GM21529 (cell line): Measurements from ENCODE around the gene ITGA2B.
"Not testable (repeated sequence)": the region's sequence is repeated elsewhere in the genome, so short reads cannot be mapped to it uniquely, and the experiment has no call there.

Experiments
- ATAC-seq: cut with Tn5 transposase; IDR thresholded peaks from one replicate; pipeline ENCODE4 v1.9.1; 2021; ENCODE audit not compliant: unreplicated experiment

The ITGA2B gene

DNA sequence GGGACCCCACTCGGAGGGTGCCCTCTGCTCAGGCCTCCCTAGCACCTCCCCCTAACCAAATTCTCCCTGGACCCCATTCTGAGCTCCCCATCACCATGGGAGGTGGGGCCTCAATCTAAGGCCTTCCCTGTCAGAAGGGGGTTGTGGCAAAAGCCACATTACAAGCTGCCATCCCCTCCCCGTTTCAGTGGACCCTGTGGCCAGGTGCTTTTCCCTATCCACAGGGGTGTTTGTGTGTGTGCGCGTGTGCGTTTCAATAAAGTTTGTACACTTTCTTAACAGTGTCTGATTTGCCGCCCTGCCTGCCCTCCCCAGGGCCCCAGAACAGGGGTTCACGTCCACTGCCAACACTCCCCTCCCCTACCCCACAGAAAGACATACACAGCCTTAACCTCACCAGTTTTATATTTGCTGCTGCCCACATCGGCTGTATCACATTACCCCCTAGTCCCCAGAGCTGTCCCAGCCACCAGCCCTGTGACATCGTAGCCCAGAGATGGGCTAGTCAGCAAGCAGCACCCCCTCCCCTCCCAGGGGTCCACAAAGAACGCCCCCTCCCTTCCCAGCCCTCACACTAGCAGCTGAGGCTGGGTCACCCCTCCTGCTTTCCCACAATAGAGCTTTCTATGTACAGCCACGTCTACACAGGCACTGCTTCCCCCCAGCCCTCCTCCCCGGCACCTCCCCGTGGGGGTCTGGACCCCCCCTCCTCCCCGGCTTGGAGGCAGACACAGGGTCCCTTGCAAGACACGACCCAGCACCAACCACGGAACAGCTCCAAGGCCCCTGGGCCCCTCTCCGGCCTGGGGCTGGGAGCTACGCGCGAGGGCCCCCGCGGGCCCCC lies 36.4 kb downstream of the ITGA2B start:
- ATAC-seq = no peak

DNA sequence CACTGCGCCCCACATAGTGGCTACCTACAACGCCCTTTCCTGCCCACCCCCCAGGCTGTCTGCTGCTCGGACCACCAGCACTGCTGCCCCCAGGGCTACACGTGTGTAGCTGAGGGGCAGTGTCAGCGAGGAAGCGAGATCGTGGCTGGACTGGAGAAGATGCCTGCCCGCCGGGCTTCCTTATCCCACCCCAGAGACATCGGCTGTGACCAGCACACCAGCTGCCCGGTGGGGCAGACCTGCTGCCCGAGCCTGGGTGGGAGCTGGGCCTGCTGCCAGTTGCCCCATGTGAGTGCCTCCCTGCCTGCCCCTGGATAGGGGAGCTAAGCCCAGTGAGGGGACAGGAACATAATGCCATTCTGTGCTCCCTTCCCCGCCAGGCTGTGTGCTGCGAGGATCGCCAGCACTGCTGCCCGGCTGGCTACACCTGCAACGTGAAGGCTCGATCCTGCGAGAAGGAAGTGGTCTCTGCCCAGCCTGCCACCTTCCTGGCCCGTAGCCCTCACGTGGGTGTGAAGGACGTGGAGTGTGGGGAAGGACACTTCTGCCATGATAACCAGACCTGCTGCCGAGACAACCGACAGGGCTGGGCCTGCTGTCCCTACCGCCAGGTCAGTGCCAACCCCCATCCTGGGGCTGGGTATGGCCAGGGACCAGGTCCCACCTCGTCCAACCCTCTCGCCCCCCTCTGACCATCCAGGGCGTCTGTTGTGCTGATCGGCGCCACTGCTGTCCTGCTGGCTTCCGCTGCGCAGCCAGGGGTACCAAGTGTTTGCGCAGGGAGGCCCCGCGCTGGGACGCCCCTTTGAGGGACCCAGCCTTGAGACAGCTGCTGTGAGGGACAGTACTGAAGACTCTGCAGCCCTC lies 37.3 kb downstream of the ITGA2B start:
- ATAC-seq = no peak

DNA sequence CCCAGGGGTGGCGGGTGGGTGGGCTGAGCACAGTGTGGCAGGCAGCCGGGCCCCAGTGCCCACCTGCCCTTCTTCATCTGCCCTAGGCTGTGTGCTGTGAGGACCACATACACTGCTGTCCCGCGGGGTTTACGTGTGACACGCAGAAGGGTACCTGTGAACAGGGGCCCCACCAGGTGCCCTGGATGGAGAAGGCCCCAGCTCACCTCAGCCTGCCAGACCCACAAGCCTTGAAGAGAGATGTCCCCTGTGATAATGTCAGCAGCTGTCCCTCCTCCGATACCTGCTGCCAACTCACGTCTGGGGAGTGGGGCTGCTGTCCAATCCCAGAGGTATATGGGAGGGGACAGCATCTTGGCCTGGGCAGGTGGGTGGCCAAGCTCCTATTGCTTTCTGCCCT lies 38.0 kb downstream of the ITGA2B start:
- no peak for ATAC-seq

DNA sequence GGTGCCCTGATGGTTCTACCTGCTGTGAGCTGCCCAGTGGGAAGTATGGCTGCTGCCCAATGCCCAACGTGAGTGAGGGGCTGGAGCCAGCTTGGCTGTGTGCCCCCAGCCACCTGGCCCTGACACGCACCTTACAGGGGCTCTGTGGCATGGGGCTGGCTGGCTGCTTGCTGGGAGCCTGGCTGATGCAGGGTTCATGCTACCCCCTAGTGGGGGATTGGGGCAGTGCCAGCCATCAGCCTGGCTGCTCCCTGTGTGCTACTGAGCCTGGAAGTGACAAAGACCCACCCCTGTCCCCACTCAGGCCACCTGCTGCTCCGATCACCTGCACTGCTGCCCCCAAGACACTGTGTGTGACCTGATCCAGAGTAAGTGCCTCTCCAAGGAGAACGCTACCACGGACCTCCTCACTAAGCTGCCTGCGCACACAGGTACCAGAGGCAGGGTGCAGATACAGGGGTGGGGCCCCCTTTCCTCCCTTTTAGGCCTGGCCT lies 38.7 kb downstream of the ITGA2B start:
- no peak for ATAC-seq

DNA sequence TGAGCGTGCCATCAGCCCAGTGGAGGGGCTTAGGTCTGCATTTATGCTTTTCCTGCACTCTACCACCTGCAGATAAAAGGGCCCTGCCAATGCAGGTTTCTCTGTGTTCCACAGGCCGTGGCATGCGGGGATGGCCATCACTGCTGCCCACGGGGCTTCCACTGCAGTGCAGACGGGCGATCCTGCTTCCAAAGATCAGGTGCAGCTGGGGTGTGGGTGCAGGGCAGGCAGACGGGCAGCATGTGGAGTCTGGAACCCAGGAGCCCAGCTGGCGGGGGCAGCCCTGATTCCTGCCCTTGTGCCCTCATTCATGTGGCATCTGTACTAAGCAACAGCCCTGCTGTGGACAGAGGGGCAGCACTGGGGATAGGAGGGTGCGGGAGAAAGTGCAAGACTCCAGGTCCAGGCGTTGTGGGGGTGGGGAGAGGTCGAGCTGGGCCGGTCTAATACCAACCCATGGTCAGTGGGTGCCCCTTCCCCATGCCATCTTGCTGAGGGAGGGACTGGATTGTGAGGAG lies 39.8 kb downstream of the ITGA2B start:
- ATAC-seq = no peak

DNA sequence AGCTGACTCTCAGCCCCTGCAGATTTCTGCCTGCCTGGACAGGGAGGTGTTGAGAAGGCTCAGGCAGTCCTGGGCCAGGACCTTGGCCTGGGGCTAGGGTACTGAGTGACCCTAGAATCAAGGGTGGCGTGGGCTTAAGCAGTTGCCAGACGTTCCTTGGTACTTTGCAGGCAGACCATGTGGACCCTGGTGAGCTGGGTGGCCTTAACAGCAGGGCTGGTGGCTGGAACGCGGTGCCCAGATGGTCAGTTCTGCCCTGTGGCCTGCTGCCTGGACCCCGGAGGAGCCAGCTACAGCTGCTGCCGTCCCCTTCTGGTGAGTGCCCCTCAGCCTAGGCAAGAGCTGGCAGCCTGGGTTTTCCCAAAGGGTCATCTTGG lies 40.5 kb downstream of the ITGA2B start:
- ATAC-seq = no peak

DNA sequence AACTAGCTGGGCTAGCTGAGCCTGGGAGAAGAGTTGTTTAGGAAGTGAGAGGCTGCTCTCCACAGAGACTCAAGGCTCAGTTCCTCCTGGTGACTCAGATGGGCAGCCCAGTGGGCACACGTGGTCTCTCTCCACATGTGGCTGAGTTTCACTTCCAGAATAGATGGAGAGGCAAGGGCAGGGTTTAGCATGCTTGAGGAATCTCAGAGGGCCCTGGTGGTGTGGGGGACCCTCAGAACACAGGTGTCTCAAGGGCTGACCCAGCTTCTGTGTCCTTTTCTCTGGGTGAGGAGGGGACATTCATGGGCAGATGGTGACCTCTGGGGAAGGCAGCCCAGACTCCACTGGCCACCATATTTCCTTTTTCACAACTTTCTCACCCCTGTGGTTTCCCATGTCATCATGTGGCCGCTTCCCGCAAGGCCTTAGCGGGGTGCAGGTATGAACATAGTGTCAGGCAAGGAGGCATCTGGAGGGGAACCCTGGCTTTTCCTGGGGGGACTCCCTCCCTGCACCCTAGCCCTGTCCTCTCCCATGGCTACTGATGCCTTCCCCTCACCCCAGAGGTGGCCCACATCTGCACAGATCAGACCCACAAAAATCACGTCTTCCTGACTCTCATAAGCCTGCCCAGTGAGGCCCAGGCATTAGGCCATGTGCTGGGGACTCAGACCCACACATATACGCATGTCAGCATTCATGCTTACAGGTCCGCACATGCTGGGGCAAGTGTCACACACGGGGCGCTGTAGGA lies 41.0 kb downstream of the ITGA2B start:
- ATAC-seq = peak; percentile 41

DNA sequence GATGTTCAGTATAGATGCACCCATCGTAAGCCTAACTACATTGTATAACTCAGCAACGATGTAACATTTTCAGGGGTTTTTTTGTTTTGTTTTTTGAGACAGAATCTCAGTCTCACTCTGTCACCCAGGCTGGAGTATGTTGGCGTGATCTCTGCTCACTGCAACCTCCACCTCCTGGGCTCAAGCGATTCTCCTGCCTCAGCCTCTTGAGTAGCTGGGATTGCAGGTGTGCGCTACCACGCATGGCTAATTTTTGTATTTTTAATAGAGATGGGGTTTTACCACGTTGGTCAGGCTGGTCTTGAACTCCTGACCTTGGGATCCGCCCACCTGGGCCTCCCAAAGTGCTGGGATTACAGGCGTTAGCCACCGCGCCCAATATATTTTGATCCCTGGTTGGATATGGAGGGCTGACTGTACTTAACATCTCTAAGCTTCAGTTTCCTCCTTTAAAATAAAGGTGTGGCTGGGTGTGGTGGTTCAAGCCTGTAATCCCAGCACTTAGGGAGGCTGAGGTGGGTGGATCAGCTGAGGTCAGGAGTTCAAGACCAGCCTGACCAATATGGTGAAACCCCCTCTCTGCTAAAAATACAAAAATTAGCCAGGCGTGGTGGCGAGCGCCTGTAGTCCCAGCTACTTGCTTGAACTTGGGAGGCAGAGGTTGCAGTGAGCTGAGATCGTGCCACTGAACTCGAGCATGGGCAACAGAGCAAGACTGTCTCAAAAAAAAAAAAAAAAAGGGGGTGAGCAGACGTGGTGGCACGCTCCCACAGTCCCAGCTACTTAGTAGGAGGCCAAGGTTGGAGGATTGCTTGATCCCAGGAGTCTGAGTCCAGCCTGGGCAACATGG lies 42.0 kb downstream of the ITGA2B start:
- ATAC-seq = not testable (repeated sequence)

DNA sequence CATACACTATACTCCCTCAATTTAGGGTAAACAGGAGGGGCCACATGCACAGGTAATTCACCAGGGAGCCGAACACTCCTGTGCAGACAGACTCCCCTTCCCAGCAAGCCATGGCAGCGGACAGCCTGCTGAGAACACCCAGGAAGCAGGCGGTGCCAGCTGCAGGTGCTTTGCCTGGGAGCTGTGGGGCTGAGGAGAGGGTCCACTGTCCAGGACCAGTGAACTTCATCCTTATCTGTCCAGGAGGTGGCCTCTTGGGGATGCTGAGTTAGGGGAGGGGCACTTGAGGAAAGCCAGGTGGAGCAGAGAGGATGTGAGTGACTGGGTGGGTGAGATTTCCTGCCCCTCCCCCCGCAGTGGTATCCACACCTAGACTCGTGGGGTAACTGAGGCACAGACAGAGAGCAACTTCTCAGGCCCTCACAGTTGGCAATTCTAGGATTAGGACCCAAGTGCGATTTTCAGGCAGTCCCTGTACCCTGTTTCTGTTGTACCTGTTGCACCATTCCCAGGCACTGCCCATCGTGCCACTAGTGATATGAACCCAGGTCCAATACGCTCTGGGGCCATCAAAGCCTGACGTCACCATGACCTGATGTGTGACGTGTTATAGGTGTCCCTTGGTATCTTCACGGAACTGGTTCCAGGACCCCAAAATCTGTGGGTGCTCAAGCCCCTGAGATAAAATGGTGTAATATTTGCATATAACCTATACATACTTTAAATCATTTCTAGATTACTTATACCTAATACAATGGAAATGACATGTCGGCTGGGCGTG lies 43.2 kb downstream of the ITGA2B start:
- ATAC-seq = no peak

DNA sequence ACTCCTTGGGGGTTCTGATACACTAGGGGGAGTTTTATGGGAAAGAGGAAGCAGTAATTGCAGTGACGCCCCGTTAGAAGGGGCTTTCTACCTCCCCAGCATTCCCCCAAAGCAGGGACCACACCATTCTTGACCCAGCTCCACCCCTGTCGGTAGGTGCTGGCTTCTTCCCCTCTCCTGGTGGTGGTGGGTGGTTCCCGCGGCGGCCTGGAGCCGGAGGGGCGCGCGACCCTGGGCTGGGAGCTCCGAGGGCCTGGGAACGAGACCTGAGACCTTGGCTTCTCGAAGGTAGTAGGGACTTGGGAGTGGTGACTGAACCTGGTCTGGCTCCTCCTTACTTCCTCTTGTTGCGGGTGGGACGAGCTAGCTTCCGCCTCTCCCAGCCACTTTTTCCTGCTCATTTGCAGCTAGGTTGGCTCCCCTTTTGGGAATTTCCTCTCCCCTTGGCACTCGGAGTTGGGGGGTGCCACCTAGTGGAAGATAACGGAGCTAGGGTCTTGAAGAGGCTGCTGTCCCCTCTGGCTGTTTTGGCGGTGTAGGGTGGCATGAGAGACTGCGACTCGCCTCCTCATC lies 43.9 kb downstream of the ITGA2B start:
- ATAC-seq = no peak

DNA sequence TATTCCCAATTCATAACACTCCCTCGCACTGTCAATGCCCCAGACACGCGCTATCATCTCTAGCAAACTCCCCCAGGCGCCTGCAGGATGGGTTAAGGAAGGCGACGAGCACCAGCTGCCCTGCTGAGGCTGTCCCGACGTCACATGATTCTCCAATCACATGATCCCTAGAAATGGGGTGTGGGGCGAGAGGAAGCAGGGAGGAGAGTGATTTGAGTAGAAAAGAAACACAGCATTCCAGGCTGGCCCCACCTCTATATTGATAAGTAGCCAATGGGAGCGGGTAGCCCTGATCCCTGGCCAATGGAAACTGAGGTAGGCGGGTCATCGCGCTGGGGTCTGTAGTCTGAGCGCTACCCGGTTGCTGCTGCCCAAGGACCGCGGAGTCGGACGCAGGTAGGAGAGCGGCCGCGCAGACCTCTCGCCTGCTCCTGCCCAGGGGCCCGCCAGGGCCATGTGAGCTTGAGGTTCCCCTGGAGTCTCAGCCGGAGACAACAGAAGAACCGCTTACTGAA lies 44.5 kb downstream of the ITGA2B start, which contains the start of gene GRN:
Gene GRN (plus strand): TSS at position 364 of the 515 bp plus-strand sequence. CDS start 3,863 bp downstream, outside the sequence.
- ATAC-seq = peak; percentile 63

DNA sequence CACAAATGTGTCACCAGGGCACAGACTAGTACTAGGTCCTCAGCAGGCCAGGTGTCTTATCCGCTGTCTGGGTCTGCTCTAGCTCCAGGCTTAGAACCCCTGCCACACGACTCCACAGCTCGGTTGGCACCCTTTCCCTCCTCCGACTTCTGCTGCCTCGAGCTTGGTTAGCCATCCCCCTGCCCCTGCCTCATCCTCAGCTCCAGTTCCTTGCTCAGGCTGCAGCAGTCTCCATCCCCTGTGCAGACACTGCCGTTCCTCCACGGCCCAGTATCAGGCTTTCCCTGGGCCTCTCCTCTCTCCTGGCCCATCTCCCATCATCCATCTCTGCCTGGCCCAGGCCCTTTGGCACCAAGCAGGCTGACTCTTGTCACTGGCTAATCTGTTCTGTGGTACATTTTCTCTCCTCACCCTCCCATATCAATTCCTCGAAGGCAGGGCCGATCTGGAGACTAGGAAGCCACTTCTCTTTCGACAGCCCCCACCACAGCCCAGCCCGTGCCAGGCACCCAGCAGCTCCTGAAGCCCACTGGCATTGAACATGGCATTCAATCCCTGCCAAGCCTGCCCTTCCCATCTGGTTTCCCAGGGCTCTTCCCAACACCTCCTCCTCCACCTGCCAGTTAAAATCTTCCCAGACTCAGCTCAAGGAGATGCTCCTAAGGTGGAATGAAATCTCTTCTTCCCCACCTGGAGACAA lies 45.8 kb downstream of the ITGA2B start:
- no peak for ATAC-seq

DNA sequence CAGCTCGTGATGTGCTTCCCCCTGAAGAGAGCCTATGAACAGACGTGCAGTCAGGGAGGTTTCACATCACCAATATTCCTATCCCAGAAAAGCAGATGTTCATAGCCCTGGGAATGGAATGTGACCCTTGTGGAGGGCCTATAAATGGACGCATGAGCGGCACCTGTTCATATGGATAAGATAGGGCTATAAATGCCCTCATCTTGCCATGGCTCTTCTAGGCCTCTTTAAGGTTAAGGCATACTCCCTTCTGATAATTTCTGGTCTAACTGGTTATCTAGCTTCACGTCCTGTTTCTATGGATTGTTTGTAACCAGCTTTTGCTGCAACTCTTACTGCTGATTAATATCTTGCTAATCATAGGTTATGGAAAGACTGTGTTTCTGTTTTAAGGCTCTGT lies 48.9 kb downstream of the ITGA2B start:
- ATAC-seq = not testable (repeated sequence)

DNA sequence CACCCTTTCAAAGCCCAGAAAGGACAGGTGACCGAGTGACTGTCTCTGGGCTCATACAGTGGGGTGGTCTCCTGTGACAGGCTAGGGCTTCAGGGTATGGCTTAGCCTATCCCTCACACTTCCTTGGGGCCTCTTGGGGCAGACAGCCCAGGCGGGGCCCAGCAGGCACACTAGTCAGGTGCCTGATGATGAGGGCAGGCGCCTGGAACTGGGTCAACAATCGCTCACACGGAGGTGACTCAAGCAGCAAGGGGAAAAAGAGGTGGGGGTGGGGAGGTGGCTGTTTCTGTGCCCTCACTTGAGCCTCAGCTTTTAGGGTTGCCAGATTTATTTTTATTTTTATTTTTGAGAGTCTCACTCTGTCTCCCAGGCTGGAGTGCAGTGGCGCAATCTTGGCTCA lies 50.7 kb downstream of the ITGA2B start:
- no peak for ATAC-seq

DNA sequence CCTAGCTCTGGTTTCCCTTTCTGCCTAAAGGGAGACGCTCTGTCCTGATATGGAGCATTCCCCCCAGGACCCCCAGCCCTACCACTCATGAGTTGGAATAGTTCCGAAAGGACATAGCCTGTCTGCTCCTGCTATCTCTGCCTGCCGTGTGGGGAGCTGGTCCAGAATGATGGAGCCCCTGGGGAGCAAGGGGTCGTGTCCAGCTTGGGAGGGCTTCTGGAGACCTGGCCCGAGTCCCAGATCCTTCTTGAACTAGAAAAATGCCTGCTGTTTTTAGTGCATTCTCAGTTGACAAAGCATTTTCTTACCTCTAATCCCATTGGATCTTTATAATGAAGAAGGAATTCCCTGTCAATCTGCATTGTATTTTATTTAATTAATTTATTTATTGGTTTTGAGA lies 53.5 kb downstream of the ITGA2B start:
- ATAC-seq = no peak

DNA sequence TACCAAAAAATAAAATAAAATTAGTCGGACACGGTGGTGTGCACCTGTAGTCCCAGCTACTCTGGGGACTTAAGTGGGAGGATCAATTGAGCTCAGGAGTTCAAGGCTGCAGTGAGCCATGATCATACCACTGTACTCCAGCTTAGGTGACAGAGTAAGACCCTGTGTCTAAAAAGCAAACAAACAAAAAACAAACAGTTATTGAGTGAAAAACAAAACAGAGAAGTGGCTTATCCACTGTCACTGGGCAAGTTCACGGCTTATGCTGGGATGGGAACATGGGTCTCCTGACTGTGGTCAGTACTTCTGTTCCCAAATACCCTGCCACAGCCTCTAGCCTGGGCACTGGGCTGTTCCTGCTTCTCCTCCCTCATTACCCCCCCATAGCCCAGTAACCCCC lies 53.9 kb downstream of the ITGA2B start:
- ATAC-seq = no peak

DNA sequence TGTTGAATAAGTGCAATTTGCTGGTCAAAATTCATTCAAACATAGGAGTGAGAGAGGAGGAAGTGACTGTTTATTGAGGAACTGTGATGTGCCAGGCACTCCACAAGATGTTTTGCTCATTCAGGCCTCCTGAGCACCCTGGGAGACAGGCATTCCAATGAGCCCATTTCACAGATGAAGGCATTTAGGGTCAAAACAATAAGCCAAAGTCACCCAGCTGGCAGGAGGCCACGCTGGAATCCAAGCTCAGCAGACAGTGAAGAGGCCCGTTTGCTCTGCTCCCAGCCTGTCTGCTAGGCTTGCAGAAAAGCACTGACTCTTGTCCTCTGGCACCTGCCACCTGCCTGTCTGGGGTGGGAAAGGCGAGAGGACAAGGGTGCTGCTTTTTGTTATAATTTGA lies 54.7 kb downstream of the ITGA2B start:
- ATAC-seq = no peak

DNA sequence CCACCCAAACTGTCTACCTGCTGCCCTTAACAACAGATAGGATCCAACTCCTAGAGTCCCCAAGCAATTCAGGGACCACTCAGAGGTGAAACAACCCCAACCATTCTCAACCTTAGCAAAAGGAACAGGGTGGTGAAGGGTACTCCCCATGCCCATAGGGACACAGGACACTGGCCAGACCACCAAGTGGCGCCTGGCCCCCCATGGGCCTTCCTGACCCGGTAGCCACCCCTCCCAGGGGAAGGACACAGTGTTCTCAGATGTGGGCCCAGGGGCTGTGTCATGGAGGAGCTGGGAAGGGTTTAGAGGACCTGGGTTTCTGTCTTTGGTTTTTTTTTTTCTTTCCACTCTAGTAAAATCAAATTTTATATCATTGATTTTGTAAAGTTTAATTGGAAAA lies 55.1 kb downstream of the ITGA2B start:
- ATAC-seq = no peak
